Fibroblast of villous mesenchyme (primary cell): ENCODE data around the gene PRMT5. TPM values are rescaled to one million over a fixed set of nuclear protein-coding genes. Genes with fewer than 3 reads are reported as not detected.

Source experiments
- DNase-seq: peaks from one replicate; pipeline ENCODE4 v3.0.0-alpha.2; 2010; ENCODE audit warnings: low read depth
- H3K4me3 ChIP-seq: 2 replicates; pipeline ENCODE4 v1.5.1; 2011; ENCODE audit warnings: low read depth, mild to moderate bottlenecking, low read length
- total RNA-seq: library from RNA; depleted of rRNA; stranded (reverse); fragments of >200 nt; gene quantifications from 2 replicates; pipeline ENCODE4 v1.2.3, GENCODE V29; 2012
- TF ChIP-seq, protein P1 (sequence below): IDR thresholded peaks from 2 replicates; pipeline ENCODE4 v1.5.1; 2012; ENCODE audit warnings: low read depth, mild to moderate bottlenecking, low read length; ENCODE audit not compliant: insufficient read depth

Gene PRMT5
- total RNA-seq, 1 donor: 82.5 TPM

- DNase-seq: no peak
- H3K4me3 ChIP-seq: no peak overlapping the region
- TF ChIP-seq, protein P1, sequence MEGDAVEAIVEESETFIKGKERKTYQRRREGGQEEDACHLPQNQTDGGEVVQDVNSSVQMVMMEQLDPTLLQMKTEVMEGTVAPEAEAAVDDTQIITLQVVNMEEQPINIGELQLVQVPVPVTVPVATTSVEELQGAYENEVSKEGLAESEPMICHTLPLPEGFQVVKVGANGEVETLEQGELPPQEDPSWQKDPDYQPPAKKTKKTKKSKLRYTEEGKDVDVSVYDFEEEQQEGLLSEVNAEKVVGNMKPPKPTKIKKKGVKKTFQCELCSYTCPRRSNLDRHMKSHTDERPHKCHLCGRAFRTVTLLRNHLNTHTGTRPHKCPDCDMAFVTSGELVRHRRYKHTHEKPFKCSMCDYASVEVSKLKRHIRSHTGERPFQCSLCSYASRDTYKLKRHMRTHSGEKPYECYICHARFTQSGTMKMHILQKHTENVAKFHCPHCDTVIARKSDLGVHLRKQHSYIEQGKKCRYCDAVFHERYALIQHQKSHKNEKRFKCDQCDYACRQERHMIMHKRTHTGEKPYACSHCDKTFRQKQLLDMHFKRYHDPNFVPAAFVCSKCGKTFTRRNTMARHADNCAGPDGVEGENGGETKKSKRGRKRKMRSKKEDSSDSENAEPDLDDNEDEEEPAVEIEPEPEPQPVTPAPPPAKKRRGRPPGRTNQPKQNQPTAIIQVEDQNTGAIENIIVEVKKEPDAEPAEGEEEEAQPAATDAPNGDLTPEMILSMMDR: no peak
These were observed 50.6 kb downstream of the PRMT5 start for GRCh38 chr14:22878271-22879246.

DNA sequence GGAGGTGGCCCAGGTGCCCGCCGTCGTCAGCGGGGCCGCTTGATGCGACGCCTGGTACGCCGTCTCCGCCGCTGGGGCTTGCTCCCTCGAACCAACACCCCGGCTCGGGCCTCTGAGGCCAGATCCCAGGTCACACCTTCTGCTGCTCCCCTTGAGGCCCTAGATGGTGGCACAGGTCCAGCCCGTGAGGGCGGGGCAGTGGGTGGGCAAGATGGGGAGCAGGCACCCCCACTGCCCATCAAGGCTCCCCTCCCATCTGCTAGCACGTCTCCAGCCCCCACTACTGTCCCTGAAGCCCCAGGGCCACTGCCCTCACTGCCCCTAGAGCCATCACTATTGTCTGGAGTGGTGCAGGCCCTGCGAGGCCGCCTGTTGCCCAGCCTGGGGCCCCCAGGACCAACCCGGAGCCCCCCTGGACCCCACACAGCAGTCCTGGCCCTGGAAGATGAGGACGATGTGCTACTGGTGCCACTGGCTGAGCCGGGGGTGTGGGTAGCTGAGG lies 52.1 kb downstream of the PRMT5 start:
- no peak overlapping the region for H3K4me3 ChIP-seq
- no peak for DNase-seq
- TF ChIP-seq, protein P1: no peak

DNA sequence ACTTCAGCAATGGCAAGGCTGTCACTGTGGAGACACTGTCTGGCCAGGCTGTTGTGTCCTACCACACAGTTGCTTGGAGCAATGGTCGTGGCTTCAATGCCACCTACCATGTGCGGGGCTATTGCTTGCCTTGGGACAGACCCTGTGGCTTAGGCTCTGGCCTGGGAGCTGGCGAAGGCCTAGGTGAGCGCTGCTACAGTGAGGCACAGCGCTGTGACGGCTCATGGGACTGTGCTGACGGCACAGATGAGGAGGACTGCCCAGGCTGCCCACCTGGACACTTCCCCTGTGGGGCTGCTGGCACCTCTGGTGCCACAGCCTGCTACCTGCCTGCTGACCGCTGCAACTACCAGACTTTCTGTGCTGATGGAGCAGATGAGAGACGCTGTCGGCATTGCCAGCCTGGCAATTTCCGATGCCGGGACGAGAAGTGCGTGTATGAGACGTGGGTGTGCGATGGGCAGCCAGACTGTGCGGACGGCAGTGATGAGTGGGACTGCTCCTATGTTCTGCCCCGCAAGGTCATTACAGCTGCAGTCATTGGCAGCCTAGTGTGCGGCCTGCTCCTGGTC lies 53.3 kb downstream of the PRMT5 start:
- TF ChIP-seq, protein P1: no peak
- DNase-seq: no peak

DNA sequence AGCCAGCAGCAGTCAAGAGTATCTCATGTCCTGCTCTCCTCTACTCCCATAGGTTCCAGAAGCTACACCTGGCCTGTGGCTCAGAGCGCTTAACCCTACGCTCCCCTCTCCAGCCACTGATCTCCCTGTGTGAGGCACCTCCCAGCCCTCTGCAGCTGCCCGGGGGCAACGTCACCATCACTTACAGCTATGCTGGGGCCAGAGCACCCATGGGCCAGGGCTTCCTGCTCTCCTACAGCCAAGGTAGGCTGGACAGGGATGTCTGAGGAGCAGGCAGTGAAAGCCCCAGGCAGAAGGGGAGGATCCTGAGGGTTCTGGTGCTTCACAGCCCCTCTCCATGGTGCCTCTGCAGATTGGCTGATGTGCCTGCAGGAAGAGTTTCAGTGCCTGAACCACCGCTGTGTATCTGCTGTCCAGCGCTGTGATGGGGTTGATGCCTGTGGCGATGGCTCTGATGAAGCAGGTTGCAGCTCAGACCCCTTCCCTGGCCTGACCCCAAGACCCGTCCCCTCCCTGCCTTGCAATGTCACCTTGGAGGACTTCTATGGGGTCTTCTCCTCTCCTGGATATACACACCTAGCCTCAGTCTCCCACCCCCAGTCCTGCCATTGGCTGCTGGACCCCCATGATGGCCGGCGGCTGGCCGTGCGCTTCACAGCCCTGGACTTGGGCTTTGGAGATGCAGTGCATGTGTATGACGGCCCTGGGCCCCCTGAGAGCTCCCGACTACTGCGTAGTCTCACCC lies 54.0 kb downstream of the PRMT5 start:
- DNase-seq: no peak
- H3K4me3 ChIP-seq: no peak overlapping the region
- TF ChIP-seq, protein P1: no peak

More for the DNA sequence above, 53.3 kb downstream of the PRMT5 start:
- H3K4me3 ChIP-seq: no peak overlapping the region

GRCh38 chr14:22872833-22873520 lies 56.2 kb downstream of the PRMT5 start:
- H3K4me3 ChIP-seq: peak overlapping the region; percentile 91
- no peak for DNase-seq
- TF ChIP-seq, protein P1: no peak

DNA sequence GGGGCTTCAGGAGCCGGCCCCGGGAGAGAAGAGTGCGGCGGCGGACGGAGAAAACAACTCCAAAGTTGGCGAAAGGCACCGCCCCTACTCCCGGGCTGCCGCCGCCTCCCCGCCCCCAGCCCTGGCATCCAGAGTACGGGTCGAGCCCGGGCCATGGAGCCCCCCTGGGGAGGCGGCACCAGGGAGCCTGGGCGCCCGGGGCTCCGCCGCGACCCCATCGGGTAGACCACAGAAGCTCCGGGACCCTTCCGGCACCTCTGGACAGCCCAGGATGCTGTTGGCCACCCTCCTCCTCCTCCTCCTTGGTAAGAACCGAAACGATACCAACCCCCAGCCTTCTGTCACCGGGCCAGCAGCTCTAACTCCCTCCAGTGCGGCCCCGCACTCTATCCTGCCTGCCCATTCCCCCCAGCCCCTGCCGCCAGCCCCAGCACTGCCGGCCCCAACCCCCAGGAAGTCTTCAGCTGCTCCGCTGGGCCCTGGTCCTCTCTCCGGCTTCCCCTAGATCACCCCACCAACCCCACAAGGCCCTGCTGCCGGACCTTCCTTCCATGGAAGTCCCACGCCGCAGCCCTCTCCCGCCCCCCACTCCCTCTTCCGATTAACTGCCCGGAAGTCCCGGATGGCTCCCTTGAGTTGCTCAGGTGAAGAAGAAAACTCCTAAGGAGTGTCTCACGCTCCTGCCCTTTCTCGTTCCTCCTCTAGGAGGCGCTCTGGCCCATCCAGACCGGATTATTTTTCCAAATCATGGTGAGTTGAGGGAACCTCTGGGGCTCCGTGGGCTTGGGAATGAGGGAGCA lies 56.9 kb downstream of the PRMT5 start:
- TF ChIP-seq, protein P1: peak; percentile 98
- peak; percentile 88 for DNase-seq

More for the DNA sequence above, 56.9 kb downstream of the PRMT5 start:
- H3K4me3 ChIP-seq: peak overlapping the region; percentile 91
